HCEC 1CT (cell line): ENCODE measurements around the gene APOBEC4.

Experiments
- DNase-seq: peaks from one replicate; pipeline ENCODE4 v3.0.0-alpha.2; 2017

Gene APOBEC4

DNA sequence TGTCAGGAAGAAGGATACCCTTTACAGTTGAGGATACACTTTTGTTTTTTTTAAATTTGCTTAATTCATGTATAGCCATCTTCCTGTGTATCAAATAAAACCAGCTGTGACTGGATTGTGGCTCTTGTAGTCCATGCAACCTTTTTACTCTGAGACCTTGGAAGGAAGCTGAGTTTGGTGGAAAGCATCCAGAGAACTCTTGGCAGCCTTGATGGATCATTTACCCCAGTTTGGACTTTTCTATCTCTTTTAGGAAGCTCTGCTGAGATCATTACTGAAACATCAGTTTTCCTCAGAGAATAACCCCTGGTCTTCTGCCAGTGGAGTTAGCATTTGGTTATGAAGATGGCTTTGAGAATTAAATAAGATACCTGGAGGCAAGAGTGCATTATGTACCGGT is 21.2 kb upstream of the APOBEC4 start:
- DNase-seq, result no peak

GRCh38 chr1:183673605-183674323 is 20.6 kb upstream of the APOBEC4 start:
- DNase-seq, result no peak

GRCh38 chr1:183670169-183670568 is 17.1 kb upstream of the APOBEC4 start:
- DNase-seq, result no peak

- no peak for DNase-seq
Observed at GRCh38 chr1:183656355-183656754, 3.2 kb upstream of the APOBEC4 start.

DNA sequence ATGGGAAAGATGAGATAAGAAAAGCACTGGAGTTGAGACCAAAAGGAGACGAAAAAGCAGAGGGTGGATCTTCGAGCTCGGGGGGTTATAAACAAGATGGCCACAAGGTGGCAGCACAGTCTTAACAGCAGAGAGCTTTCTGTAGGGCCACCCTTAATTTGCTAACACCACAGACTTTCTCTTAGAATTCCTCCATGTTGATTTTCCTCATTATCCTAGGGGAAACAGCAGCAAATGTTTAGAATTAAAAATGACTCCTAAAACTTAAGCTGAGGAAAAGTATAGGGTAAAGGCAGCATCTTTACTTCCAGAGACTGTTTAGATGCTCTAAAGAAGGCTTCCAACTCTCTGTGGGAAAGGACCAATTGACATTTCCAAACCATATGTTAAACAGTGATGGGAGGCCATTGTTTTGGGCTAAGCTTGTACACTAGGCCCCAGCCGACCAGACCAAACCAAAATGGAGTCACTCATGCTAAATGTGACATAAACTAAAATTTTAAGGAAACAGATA is 2.5 kb upstream of the APOBEC4 start:
- DNase-seq, result peak; percentile 84

DNA sequence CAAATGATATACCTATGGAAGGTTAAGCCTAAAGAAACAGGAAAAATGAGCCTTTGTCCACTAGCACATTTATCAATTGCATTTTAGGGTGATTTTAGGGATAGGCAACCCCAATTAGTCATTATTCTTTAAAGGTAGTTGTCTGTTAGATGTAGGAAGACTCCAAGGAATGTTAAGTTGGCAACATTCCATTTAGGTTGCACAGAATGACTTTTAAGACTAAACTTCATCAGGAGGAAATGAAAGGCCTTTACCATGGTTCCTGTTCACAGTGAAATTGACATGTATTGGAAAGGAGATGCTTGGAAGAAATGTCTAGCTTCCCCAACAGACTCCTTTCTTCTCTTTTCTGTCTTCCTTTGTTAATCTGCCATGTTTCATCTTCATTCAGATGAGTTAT is 1.6 kb upstream of the APOBEC4 start:
- no peak for DNase-seq

- DNase-seq, result no peak
Observed at GRCh38 chr1:183653876-183654451, 848 bp upstream of the APOBEC4 start.

- no peak for DNase-seq
Observed at GRCh38 chr1:183653462-183653794, 312 bp upstream of the APOBEC4 start.

DNA sequence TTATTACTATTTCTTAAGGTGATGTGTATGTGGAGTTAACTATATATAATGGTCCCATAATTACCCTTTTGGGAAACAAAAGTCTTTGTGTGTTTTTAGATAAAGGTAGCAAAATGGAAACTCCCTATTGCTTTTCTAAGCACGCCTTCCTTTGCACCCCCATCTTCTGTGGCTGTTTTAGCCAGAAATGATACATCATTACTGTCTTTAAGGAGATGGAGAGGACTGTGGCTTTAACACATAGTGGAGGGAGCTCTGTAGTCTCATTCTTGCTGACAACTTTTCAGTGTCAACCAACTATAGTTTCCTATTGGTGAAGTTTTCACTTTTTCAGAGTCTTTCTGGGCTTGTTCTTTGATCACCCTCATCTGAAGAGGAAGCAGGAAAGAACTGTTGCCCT is 1.0 kb downstream of the APOBEC4 start:
- DNase-seq, result no peak

DNA sequence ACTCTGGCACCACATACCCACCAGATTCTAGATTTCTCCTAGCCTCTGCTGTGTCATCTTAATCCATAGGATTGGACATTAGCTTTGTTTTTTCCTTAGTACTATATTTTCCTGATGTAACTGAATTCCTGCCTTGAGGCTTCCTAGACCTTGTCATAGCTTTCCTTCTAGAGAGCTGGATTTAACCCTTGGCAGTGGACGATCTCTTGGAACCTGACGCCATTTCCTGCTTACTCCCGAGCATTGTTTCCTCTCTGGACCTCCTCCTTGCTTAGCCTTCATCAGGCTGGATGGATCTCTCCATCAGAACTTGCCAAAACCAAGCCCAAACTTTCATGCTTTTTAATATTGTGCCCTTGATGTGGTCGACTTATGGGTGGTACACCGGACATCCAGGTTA is 1.5 kb downstream of the APOBEC4 start:
- DNase-seq, result no peak

DNA sequence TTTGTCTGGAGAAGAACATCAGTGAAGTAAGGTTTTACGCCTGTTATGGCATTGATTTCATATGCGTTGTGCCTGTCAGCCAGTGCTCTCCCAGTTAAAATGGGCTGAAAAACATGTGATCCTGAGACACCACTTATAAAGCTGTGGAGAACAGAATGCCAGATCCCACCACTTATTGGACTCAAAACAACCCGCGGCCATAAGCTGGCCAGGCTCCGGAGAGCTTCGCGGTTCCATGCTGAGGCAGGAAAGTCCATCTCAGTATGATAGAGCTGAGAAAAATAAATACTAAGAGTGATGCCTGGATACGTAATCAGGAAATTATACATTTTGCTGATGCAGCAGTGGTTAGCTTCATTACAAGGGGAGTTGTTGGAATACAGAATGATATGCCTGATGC is 5.1 kb downstream of the APOBEC4 start:
- no peak for DNase-seq

- DNase-seq, result no peak
Observed at GRCh38 chr1:183646776-183647175, 6.3 kb downstream of the APOBEC4 start.

DNA sequence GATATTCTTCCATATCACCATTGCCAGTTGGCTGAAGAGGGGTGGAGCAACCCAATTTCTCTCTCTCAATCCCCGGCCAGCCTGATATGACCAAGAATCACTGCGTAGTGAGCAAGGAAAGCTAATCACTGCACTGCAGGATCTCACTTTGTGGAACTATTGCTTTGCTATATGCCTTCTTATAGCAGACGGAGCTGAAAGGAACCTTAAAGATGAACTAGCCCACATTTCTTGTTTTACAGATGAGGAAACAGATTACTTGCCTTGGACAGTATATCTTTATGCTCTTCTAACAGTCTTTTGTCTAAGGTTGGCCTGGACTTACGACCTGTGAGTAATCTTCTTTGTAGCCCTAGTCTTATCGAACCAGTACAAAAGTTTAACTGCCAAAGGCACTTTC is 7.6 kb downstream of the APOBEC4 start:
- no peak for DNase-seq

DNA sequence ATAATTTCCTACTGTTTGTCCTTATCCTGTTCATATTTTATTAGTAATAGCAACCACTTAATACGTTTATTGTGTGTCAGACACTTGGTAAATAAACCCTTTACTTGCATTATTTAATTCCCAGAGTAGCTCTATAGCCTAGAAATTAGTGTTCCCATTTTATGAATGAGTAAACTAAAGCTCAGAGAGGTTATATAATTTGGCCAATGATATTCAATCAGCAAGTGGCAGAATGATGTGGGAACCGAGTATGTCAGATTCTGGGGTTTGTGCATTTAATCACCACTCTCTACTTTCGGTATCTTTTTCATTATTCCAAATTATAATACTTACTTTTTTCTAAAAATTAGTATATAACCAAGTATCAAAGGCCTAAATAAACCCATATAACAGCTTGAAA is 10.9 kb downstream of the APOBEC4 start:
- no peak for DNase-seq

- no peak for DNase-seq
Observed at GRCh38 chr1:183640193-183640592, 12.9 kb downstream of the APOBEC4 start.

DNA sequence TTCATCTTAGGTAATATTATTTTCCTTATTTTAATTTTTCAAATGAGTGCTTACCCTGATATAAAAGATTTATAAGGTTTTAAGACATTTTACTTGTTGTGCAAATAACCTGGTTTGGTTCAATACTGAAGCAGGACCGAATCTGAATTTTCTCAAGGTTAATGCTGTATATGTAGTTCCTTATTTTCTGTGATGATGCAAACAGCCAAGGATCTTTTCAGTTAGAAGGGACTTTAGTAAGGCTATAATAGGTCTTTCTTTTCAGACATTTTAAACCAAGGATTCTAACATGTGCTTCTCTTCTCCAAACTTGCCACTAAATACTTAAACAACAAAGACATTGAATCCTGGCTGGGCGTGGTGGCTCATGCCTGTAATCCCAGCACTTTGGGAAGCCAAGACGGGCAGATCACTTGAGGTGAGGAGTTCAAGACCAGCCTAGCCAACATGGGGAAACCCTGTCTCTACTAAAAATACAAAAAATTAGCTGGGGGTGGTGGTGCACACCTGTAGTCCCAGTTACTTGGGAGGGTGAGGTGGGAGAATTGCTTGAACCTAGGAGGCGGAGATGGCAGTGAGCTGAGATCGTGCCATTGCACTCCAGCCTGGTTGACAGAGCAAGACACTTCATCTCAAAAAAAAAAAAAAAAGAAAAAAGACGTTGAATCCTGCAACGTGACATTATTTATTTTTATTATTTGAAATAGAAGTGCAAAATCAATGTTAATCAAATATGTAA is 14.3 kb downstream of the APOBEC4 start:
- DNase-seq, result no peak

GRCh38 chr1:183636783-183637182 is 16.3 kb downstream of the APOBEC4 start:
- no peak for DNase-seq

GRCh38 chr1:183636334-183636682 is 16.8 kb downstream of the APOBEC4 start:
- no peak for DNase-seq

DNA sequence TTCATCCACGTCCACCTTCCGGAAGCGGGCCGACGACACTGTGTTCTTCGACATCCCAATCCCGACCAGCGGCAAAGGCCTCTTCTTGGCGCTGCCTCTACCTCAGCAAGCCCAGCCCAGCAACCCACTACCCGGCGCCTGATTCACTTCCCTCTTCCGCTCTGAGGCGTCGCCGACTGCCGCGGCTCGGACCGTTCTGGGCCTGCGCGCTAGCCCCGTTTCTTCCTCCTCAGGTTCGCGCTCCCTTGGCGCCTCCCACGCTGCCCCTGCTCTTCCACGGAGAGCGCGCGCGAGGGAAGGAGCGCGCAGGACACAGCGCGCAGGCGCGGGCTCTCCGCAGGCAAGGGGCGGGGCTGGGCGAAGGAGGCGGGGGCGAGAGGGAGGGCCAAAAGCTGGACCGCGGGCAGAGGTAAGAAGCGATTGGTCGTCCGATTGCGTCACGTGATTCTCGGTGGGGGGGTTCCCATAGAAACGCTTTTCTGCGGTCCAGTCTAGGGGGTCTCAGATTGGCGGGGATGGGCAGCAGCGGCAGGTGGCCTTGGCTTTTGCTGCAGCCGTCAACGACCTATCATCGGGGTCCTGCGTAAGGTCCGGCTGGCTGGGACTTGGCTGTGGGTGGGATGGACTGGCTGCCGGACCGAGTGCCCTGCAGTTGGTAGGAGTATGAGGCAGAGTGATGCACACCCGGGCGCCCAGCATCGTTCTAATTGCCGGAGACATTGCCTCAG is 17.3 kb downstream of the APOBEC4 start, which contains the start of gene ARPC5:
Gene ARPC5 (minus strand): TSS at position 178 of the 728 bp plus-strand sequence. CDS start 124 bp downstream, at position 54.
- DNase-seq, result peak; percentile 99

- peak; percentile 26 for DNase-seq
Observed at GRCh38 chr1:183635099-183635605, 18.0 kb downstream of the APOBEC4 start.

DNA sequence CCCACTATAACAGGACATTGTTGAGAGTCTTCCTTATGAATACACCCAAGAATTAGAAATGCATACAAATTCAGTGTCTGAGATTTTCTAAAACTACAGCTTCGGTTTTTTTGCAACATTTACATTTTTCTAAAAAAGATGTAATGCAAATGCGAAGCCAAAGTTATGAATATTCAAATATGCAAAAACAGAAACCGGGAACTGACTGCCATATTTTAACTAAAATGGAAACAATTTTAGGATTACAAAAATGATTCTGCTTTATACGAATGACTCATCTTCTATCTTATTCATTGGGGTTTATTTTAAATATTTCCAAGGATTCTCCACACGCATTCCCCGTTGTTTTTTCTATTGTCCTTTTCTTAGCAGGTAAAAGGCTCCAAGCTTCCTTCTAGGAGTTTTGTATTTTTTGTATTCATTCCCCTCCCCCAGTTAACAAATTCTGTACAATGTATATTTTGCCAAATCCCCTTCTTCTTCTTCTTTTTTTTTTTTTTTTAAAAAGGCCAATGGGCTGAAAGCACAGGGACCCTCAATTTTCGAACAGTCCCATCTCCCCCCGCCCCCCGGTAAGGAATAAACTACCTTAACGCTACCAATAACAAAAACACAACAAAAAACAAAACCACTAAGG is 18.6 kb downstream of the APOBEC4 start:
- DNase-seq, result no peak

GRCh38 chr1:183633676-183634343 is 19.3 kb downstream of the APOBEC4 start:
- DNase-seq, result peak; percentile 94
